Activated CD4-positive, CD25-positive, alpha-beta regulatory T cell (primary cell): ENCODE measurements around the gene STK10.

Experiments used
- DNase-seq, 4 experiments: peaks; one replicate each; lab custom pipeline; 2025; lab: John Stamatoyannopoulos, UW

The STK10 gene

DNA sequence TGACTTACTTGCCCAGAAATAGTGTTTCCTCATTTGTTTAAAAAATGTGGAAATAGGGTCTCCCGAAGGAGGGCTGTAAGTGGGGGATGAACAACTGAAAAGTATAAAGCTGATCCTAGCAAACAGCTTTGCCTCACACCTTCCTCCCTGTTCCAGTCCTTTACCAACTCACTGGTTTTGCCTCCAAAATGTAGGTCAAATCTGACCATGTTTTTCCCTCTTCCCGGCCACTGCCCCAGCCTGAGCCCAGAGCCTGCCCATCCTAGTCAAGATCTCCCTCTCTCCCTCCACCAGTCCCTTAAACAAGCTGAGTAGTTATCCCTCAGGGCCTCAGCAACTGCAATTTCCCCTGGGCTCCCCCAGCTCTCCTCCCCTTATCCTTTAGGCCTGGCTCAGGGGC lies 99.2 kb downstream of the STK10 start:
- no peak for DNase-seq

DNA sequence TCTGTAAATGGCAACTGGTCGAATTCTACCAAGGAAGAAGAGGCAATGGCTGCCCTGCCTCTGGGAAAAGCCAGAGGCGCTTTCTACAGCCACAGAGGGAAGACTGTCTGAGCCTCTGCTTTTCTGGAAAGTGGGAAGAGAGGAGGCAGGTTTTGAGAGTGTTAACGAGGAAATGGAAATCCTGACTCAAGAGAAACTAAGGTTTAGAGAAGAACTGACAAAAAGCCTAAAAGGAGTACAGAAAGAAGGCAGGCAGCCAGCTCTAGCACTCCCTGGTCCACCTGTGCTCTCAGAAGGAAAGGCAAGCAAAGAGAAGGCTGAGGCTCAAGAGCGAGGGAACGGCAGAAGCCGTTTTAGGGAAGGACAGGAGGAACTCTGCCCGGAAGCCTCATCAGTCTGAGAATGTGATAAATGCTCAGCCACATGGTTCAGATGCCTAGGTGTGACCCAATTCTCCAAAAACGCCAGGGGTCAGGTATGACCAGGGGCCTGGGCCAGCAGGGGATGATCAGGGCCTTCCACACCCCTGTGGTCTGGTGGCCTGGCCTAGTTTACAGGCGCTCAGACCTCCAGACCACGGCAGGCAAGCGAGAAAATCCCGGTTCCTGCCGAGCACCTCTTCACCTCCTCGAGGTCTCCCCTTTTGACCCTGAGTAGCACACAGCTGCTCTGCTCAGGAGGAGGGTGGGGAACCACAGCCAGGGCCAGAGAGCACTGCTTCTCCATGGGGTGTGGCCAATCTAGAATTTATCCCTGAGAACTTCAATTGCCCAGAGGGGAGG lies 101.6 kb downstream of the STK10 start:
- no peak for DNase-seq

DNA sequence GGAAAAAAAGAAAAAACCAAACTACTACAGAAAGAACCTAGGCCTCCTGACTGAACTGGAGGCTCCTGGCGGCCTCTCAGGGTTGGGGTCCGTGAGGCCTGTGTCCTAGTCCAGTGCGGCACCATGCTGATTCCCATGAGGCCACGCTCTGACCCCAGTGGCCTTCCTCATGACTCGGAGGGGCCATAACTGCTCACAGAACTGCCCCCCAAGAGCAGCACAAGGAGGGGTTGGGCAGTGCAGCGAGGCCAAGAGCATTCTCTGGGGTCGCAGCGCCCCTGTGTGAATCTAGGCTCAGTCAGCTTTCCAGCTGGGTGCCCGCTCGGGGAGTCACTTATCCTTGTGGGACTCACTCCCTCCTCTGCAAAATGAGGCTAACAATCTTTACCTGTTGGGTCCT lies 102.3 kb downstream of the STK10 start:
- no peak for DNase-seq

DNA sequence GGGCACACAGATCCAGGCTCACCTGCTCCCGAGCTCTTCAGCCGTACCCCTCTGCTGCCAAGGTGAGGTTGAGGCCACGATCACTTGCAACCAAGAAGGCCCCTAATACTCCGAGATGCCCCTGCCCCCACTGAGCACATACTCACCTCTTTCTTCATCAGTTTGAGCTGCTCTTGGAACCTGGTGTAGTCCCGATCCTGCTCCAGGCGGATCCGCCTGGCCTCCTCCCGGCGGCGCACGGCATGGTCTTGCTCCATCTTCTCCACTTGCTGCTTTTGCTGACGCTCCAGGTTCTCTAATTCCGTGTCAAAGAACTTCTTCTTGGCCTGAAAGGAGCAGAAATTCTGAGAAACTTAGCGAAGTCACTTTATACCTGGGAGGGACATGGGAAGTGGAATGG lies 105.8 kb downstream of the STK10 start:
- no peak for DNase-seq

DNA sequence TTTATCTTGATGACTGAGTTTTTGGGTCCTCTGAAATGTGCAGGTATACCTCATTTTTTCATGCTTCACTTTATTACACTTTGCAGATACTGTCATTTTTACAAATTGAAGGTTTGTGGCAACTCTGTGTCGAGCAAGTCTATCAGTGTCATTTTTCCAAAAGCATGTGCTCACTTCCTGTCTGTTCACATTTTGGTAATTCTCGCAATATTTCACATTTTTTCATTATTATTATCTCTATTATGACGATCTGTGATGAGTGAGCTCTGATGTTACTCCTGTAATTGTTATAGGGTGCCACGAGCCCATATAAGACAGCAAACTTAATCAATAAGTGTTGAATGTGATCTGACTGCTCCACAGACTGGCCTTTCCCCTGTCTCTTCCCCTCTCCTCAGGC lies 108.1 kb downstream of the STK10 start:
- no peak for DNase-seq

DNA sequence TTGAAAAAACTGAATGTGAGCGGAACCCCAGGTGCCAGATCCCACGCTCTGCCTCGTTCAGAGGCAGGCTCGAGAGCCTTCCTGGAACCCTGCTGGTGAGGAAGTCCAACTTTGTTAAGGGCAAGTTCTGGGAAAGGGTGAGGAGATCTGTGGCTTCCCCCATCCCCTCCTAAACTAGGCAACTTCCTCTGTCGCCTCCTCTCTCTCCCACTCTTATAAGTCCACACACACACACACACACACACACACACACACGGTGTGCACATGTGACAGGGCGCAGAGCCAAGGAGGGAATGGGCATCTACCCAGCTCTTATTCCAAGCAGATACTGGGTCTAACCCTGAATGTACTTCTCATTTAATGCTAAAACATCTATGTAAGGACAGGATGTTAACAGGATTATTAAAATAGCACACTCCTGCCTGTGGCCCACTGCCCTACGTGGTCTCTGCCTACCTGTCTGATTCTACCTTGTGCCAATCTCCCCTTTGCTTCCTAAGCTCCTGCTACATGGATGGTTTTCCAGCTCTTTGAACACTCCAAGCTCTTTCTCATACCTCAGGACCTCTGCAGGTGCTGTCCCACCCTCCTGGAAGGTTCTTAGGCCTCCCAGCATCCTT lies 109.2 kb downstream of the STK10 start:
- DNase-seq: no peak

DNA sequence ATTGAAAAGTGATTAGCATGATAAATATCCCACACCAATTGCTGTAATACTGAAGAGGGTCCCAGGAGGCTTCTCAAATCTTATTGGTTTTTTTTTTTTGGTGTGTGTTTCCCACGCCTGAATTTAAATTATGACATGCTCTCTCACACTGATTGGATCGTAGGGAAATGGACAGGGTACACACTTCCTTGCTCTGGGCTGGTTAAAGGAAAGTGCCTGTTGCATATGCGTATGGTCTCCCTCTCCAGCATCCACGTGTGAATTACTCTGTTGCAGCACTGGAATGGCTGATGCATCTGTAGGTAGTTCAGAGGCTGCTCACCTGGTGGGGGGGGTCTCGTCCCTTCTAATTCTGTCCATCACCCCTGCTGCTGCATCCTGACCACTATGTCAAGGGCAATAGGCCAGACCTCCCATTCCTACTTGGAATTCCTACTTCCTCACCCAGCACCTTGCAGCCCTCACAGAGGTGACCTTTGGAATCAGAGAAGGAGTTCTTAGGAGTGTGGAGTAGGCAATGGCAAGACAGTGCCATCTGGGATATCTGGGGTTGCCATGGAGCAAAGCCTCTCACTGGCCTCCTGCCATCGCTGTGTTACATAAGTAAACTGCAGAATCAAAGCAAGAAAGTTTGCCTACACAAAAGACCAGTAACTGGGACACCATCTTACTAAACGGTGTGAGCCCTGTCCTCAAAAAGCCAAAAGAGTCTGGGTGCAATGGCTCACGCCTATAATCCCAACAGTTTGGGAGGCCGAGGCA lies 110.2 kb downstream of the STK10 start:
- no peak for DNase-seq

DNA sequence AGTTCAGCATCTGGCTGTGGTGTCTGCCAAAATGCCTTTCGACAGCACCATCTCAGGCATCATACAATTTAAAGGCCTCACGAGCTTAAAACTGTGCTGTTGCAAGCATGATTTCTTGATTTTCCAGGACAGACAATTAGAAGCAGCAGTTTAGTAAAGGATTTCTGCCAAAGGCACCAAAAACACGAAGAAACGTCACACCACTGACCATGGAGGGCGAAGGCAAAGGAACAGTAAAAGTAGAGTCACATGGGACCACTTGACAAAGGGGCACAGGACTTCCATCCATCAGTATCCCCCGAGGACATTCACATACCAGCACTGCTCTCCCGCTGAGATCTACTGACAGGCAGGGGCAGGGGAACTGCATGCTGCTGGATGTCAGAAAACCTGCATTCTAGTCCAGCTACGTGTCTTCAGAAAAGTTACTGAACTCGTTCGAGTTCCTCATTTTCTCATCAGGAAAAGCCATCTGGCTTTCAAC lies 111.2 kb downstream of the STK10 start:
- DNase-seq: no peak

DNA sequence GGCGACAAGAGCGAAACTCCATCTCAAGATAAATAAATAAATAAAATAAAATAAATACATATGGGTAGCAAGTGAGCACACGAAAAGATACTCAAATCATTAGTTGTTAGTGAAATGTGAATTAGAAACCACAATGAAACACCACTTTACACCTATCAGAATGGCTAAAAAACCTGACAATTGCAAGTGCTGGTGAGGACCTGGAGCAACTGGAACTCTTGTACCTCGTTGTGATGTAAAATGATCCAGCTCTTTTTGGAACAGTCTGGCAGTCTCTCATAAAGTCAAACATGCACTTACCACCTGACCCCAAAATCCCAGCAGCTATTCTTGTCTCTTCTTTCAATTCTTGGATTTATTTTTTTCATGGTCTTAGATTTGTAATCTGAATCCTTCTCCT lies 112.4 kb downstream of the STK10 start:
- no peak for DNase-seq

DNA sequence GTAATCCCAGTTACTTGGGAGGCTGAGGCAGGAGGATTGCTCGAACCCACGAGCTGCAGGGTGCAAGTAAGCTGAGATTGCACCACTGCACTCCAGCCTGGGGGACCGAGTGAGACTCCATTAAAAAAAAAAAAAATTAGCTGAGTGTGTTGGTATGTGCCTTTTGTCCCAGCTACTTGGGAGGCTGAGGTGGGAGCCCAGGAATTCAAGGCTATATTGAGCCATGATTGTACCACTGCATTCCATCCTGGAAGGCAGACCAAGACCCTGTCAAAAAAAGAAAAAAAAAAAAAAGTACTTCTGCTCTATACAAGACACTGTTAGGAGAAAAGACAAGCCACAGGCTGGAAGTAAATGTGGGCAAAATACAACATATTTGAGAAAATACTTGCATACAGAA lies 113.1 kb downstream of the STK10 start:
- DNase-seq: no peak

DNA sequence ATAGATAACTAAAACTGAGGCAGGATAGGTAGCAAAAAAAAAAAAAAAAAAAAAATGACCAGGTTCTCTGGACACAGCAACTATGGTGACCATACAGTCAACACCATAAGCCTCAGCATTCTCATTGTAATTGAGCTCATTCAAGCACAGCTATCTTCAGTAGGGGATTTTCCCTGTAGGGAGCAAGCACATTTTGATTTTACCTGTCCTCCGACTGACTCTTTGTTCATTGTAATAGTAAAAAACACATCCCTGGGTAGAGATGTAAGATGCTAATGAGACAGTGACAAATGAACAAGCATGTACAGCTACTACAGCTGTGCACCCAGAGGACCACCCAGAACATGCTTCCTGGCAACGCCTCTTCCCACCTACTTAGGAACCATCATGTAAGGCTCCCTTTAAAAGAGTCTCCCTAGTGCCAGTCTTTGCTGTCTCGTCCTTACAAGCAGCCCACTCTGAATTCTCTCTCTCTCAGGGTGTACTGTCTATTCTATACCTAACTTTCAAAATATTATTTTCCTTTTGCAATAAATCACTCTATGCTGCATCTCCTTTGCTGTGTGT lies 116.6 kb downstream of the STK10 start:
- no peak for DNase-seq

DNA sequence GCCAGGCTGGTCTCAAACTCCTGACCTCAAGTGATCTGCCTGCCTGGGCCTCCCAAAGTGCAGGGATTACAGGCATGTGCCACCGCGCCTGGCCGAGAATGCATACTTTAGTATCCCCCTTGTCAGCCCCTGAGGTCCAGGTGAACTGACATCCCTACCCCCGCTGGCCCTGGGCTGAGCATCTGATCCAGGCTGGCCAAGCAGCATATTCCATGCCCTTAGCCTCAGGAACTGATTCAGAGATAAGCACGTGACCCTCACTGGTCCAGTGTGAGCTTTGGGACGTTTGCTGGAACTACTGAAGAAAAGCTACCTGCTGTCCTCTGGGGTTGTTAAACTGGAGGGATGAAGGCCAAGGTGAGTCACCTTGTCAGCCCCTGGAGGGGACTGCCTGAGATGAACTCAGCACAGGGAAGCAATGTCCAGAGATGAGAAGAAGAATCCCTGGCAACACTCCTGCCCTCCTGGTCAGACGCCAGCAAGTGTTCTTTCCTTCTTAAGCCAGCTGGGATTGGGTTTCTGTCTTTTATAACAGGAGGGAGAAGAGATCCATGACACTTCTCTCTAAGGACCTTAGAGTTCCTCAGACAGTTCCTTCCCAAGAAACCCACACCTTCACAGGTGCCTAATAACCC lies 122.5 kb downstream of the STK10 start:
- DNase-seq: no peak

DNA sequence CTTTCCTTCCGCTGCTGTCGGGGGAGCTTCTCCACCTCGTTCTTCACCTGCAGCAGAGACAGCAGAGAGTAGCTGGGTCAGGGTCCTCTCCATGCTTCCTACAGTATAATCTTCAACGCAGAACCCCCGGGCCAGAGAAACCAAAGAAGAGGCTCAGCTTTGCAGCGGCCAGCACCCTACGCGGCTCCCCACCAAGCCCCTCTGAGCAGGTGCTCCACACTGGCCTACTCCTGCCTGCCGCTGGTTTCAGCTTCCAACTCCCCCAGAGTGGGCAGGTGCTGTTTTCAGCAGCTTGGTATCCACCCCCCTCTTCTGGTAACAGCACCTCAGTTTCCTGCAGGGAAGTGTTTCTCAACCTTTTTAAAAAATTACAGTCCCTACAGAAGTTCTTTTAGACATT lies 123.3 kb downstream of the STK10 start:
- no peak for DNase-seq

DNA sequence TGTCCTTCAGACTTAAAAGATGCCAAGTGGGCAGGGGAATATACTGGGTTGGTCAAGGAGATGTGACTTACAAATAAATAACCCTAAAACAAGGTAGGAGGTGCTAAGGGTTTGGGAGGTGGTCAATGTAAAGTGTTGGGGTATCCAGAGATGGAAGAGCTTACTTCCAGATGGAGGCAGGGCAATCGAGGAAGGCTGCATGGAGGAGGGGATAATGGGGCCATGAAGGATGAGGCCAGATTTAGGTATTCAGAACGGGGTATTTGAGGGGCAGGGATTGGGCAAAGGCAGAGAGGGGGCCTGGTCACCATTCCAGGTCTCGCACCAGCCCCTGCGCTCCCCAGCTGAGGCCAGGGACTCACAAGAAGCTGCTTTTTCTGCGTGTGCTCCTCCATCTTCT lies 123.7 kb downstream of the STK10 start:
- DNase-seq: no peak

DNA sequence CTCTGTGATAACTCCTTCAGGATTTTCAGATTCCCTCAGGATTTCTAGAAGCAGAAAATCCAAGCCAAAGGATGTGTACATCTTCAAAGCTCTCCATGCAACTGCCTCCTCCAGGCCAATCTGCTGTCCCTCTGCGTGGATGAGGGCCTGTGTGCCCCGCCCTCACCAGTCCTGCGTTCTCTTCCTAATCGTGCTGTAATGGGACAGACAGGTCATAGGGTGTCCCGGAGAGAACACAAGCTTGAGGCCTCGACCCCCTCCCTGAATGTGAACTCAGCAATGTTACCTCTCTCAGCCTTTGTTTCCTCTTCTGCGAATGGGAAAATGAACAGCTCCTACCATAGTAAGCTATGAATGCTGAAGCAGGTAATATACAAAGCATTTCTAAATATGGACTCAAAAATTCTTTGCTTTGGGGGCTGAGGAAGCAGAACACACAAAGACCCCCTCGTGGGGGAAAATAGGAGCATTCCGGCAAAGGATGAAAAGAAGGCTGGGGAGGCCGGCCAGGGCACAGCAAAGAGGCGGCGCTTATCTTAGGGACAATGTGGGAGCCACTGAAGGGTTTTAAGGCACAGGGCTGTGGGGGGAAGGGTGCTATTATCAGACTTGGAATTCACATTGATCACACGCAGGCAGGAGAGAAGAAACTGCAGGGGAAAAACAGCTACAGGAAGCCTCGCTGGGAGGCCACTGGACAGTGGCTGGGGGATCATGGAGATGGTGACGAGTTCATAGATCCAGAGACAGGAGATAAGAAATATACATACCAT lies 124.4 kb downstream of the STK10 start:
- DNase-seq: no peak

DNA sequence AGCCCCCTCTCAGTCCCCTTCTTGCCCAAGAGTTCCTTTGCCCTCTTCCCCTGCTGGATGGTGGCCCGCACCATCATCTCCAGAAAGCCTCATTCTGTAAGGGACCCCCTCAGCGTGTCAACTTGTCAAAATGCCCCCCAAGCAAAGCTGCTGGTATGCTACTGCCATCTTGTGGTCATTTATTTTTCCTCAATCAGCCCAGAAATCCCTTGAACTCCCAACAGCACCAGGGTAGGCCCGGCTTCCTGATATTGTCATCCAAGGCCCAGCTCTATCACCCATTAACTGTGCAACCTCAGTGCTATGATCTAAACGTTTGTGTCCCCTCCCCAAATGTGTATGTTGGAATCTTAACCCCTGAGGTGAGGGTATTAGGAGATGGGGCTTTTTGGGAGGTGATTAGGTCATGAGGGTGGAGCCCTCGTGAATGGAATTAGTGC lies 128.3 kb downstream of the STK10 start:
- DNase-seq: no peak

DNA sequence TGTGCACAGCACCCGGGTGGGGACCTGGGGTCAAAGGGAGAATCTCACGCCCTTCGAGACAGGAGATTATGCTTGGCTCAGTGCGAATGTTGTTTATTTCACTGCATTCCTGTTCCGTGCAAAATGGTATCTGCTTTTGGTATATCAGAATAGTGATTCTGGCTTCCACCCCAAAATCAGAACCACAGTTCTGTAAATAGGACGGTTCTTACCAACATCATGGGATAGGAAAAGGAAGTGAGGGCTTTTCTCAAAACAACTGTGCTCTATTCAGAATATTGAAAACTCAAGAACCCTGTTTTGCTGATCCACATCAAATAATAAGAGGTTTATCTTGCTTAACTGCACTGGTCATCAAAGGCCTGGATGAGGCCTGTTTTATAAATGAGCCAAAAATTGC lies 129.9 kb downstream of the STK10 start:
- DNase-seq: no peak

DNA sequence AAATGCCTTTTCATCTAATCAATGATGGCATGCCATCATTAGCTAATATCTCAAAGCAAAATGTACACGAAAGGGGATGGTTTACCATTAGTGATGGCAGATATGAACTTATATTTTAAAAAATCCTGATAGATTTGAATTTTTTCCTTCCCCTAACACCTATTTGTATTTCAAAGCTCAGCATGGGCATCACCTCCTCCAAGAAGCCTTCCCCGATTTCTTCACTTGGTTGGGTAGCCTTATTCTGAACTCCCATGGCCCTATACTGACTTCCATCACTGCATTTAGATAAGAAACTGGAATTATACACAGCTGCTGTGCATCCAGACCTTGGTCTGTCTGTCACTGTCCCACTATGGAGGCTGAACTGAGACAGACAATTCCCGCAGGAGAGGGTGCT lies 132.0 kb downstream of the STK10 start:
- DNase-seq: no peak

DNA sequence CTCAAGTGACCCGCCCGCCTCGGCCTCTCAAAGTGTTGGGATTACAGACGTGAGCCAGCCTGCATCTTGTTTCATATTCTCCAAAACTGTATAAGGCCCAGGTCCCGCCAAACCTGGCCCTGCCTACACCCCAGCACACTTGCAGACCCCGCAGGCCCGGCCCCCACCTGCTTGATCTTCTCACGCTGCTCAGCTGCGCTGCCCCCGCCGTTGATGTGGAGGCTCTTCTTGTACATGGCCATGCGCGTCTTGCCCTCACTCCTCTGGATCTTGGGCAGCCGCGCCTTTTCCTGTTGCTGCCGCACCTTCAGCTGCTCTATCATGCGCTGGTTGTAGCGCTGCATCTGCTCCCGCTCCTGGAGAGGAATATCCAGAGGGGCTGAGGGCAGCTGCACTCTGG lies 132.6 kb downstream of the STK10 start:
- DNase-seq: no peak

DNA sequence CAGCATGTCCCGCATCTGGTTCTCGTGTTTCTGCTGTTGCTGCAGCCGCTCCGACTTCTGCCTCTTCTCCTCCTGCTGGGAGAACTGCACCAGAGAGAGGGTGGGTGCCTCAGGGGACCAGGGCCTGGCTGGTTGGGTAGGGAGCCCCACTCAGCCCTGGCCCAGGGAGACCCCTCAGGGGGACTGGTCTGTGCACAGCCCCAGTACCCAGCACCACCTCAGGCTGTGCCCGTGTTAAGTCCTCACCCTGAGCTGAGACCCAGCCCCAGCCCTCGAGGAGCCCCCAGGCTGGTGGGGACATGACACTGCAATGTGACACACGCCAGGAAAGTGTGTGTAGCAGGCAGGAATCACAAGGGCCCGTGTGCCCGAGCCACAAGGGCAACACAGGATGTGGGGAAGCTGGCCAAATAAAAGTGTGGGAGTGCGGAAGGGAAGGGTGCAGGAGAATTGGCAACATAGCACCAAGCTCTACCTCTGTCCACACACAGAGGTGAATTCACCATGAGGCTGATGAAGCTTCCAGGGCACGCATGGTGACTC lies 133.3 kb downstream of the STK10 start:
- no peak for DNase-seq
